HCT116 (cell line): ENCODE results near the gene CNTNAP2. TPM values are rescaled to one million over a fixed set of nuclear protein-coding genes. Genes with fewer than 3 reads are reported as not detected.

ENCODE experiments used
- ATAC-seq: fragments of 200-7000 bp; cut with Tn5 transposase; 2 replicates; pipeline ENCODE4 v1.9.1; 2020; ENCODE audit warnings: mild to moderate bottlenecking, moderate library complexity
- BruUV-seq: library from RNA; stranded (reverse); fragments of 400-500 nt; replicated peaks from 2 replicates; lab custom pipeline; 2021; lab: Mats Ljungman, UMichigan
- CTCF ChIA-PET: fragments of 300-600 bp; sonication (Branson Sonifier 250); formaldehyde crosslinking; loops from one replicate; lab custom pipeline; 2021; ENCODE audit warnings: antibody characterized with exemption; lab: Charles Lee
- POLR2A ChIA-PET: fragments of 300-600, 350-600 bp; sonication (Branson Sonifier 250); formaldehyde crosslinking; loops from one replicate; lab custom pipeline; 2021; ENCODE audit warnings: antibody characterized with exemption; lab: Charles Lee
- RAD21 ChIA-PET, 2 experiments: fragments of 300-600 bp; sonication (Branson Sonifier 250); formaldehyde crosslinking; loops; one replicate each; lab custom pipeline; 2023; ENCODE audit warnings: low total read pairs in 2 of 2; ENCODE audit not compliant: uncharacterized antibody in 2 of 2, unreplicated experiment in 2 of 2, low non-redundant PET in 1 of 2; lab: Charles Lee
- DNase-seq: peaks from one replicate; pipeline ENCODE4 v3.0.0-alpha.2; 2010; ENCODE audit warnings: low read depth, low spot score
- H2AFZ ChIP-seq: fragments of 200-600 bp; shearing (Covaris generic), sonication (generic); 2 replicates; pipeline ENCODE4 v1.6.1; 2017; ENCODE audit warnings: low read depth, mixed run types, mixed read lengths, antibody characterized with exemption, low read length; ENCODE audit not compliant: poor library complexity, severe bottlenecking
- H3K27ac ChIP-seq: 2 replicates; pipeline ENCODE4 v1.5.1; 2012; ENCODE audit warnings: low read depth, low read length
- H3K27me3 ChIP-seq: fragments of 200-600 bp; sonication (generic); 2 replicates; pipeline ENCODE4 v1.6.1; 2016; ENCODE audit warnings: mixed run types, low read length, mixed read lengths; ENCODE audit not compliant: insufficient read depth
- H3K36me3 ChIP-seq, 2 experiments: fragments of 200-500 bp in 1 of 2; fragments of 200-600 bp in 1 of 2; sonication (Bioruptor generic) in 1 of 2; sonication (generic) in 1 of 2; 2 replicates each; pipeline versions ENCODE4 v1.5.1 to v1.6.1; 2014 to 2016; ENCODE audit warnings: low read length in 2 of 2, inconsistent platforms in 1 of 2, mixed read lengths in 1 of 2, mixed run types in 1 of 2; ENCODE audit not compliant: insufficient read depth in 2 of 2, control insufficient read depth in 1 of 2
- H3K4me1 ChIP-seq, 2 experiments: fragments of 200-600 bp in 1 of 2; sonication (generic) in 1 of 2; 2 replicates each; pipeline versions ENCODE4 v1.5.1 to v1.6.1; 2012 to 2017; ENCODE audit warnings: low read length in 2 of 2, inconsistent platforms in 1 of 2, mild to moderate bottlenecking in 1 of 2, mixed read lengths in 1 of 2, mixed run types in 1 of 2, moderate library complexity in 1 of 2; ENCODE audit not compliant: insufficient read depth in 2 of 2, control insufficient read depth in 1 of 2
- H3K4me2 ChIP-seq: fragments of 200-600 bp; sonication (generic); 2 replicates; pipeline ENCODE4 v1.6.1; 2017; ENCODE audit warnings: mixed run types, low read length, mixed read lengths
- H3K4me3 ChIP-seq, 2 experiments: fragments of 200-600 bp in 1 of 2; sonication (generic) in 1 of 2; replicated peaks in 1 of 2; 2 replicates each; pipeline ENCODE4 v1.5.1; 2011 to 2016; ENCODE audit warnings: low read length in 2 of 2, control low read depth in 1 of 2, low read depth in 1 of 2, mild to moderate bottlenecking in 1 of 2, mixed read lengths in 1 of 2, mixed run types in 1 of 2
- H3K79me2 ChIP-seq: fragments of 200-600 bp; sonication (generic); 2 replicates; pipeline ENCODE4 v1.6.1; 2017; ENCODE audit warnings: mild to moderate bottlenecking, mixed run types, low read length, moderate library complexity, mixed read lengths; ENCODE audit not compliant: insufficient read depth
- H3K9ac ChIP-seq: fragments of 200-600 bp; sonication (generic); 2 replicates; pipeline ENCODE4 v1.6.1; 2016; ENCODE audit warnings: low read length, mixed read lengths
- H3K9me2 ChIP-seq: fragments of 200-600 bp; sonication (generic), shearing (Covaris generic); 2 replicates; pipeline ENCODE4 v1.6.1; 2017; ENCODE audit warnings: mixed run types, mild to moderate bottlenecking, moderate library complexity; ENCODE audit not compliant: insufficient read depth
- H3K9me3 ChIP-seq, 2 experiments: fragments of 200-500 bp in 1 of 2; fragments of 200-600 bp in 1 of 2; sonication (Bioruptor generic) in 1 of 2; sonication (generic) in 1 of 2; 2 replicates each; pipeline ENCODE4 v1.6.1; 2014 to 2017; ENCODE audit warnings: low read length in 2 of 2, mixed read lengths in 2 of 2, inconsistent platforms in 1 of 2, low read depth in 1 of 2, mild to moderate bottlenecking in 1 of 2, mixed run types in 1 of 2, moderate library complexity in 1 of 2; ENCODE audit not compliant: control insufficient read depth in 1 of 2, insufficient read depth in 1 of 2
- H4K20me1 ChIP-seq: fragments of 200-600 bp; sonication (generic), shearing (Covaris generic); 2 replicates; pipeline ENCODE4 v1.6.1; 2017; ENCODE audit warnings: mixed run types, mild to moderate bottlenecking, moderate library complexity; ENCODE audit not compliant: insufficient read depth
- ATF3 ChIP-seq: IDR thresholded peaks from 2 replicates; pipeline ENCODE4 v1.6.1; 2012
- EZH2 ChIP-seq: fragments of 200-600 bp; sonication (generic); IDR thresholded peaks from 2 replicates; pipeline ENCODE4 v1.6.1; 2017; ENCODE audit warnings: antibody characterized with exemption, mixed run types
- JUND ChIP-seq: IDR thresholded peaks from 2 replicates; pipeline ENCODE4 v1.6.1; 2012
- MAX ChIP-seq: IDR thresholded peaks from 2 replicates; pipeline ENCODE4 v1.6.1; 2012
- POLR2A ChIP-seq: IDR thresholded peaks from 2 replicates; pipeline ENCODE4 v1.7.0; 2011; ENCODE audit warnings: borderline replicate concordance; ENCODE audit not compliant: insufficient read depth, insufficient read length; ENCODE audit errors: extremely low read depth
- SP1 ChIP-seq: IDR thresholded peaks from 2 replicates; pipeline ENCODE4 v1.6.1; 2012; ENCODE audit warnings: low read depth
- SRF ChIP-seq: IDR thresholded peaks from 2 replicates; pipeline ENCODE4 v1.6.1; 2012; ENCODE audit warnings: low read depth
- TCF7L2 ChIP-seq: IDR thresholded peaks from 2 replicates; pipeline ENCODE4 v1.7.0; 2011; ENCODE audit warnings: borderline replicate concordance, inconsistent platforms; ENCODE audit not compliant: insufficient read depth, insufficient read length; ENCODE audit errors: extremely low read depth
- intact Hi-C: fragments of 100-400 bp; cut with micrococcal nuclease; formaldehyde crosslinking; loops from 2 replicates; pipeline ENCODE4 v1.10.0; 2022
- total RNA-seq: library from RNA; stranded (reverse); gene quantifications from one replicate; pipeline ENCODE4 v1.2.1, GENCODE V29; 2021; ENCODE audit not compliant: unreplicated experiment

CNTNAP2 gene
- total RNA-seq, 1 experiment from 2014 or later: 0.37 TPM

GRCh38 chr7:147376192-147376591, 1259.6 kb downstream of the CNTNAP2 start:
- no peak overlapping the region for H3K27ac ChIP-seq
- no TSS peak for BruUV-seq
- ChIA-PET CTCF (no interaction called here), RAD21 (no interaction called here), POLR2A (no interaction called here)
- H3K79me2 ChIP-seq: no peaks in the 10 kb centered on the region
- intact Hi-C loops: no loop called here
- no peaks in the 10 kb centered on the region for H3K36me3 ChIP-seq
- peaks cover 0 to 19% of the 10 kb centered on the region in 2 experiments; a peak in 3 of 4 replicates for H3K9me3 ChIP-seq
- no peak overlapping the region for H3K9ac ChIP-seq
- H2AFZ ChIP-seq: no peak overlapping the region
- ATAC-seq (no peak), DNase-seq (no peak)
- H3K27me3 ChIP-seq: no peaks in the 10 kb centered on the region
- H4K20me1 ChIP-seq: no peaks in the 10 kb centered on the region
- TF ChIP-seq EZH2 (no peak), MAX (no peak), SP1 (no peak), POLR2A (no peak), JUND (no peak)
- H3K4me2 ChIP-seq: no peak overlapping the region
- no peak overlapping the region for H3K4me3 ChIP-seq
- H3K4me1 ChIP-seq: no peaks in the 10 kb centered on the region
- H3K9me2 ChIP-seq: no peaks in the 10 kb centered on the region

GRCh38 chr7:147380926-147381325, 1264.3 kb downstream of the CNTNAP2 start:
- intact Hi-C loops: no loop called here
- no peak overlapping the region for H3K4me3 ChIP-seq
- peaks cover 0 to 11% of the 10 kb centered on the region in 2 experiments; a peak in 3 of 4 replicates for H3K9me3 ChIP-seq
- CTCF ChIA-PET: no interaction called here
- H3K4me1 ChIP-seq: no peaks in the 10 kb centered on the region
- no peaks in the 10 kb centered on the region for H4K20me1 ChIP-seq
- POLR2A ChIA-PET: no interaction called here
- no peak overlapping the region for H3K9ac ChIP-seq
- H3K9me2 ChIP-seq: no peaks in the 10 kb centered on the region
- H3K79me2 ChIP-seq: no peaks in the 10 kb centered on the region
- H3K27me3 ChIP-seq: no peaks in the 10 kb centered on the region
- RAD21 ChIA-PET: no interaction called here
- H2AFZ ChIP-seq: no peak overlapping the region
- ATAC-seq: no peak
- TF ChIP-seq SP1 (no peak), SRF (no peak), MAX (no peak), TCF7L2 (no peak), ATF3 (no peak)
- TF ChIP-seq, all 23 proteins: peak for 0
- Histone ChIP-seq H3K27ac (no peak overlapping the region), H3K4me2 (no peak overlapping the region), H3K36me3 (no peaks in the 10 kb centered on the region; a peak in 1 of 4 replicates)
- no TSS peak for BruUV-seq
- no peak for DNase-seq
